ENCODE measurements around the gene TBX2.

TBX2 gene

GRCh38 chr17:61369751-61370150 is 29.9 kb upstream of the TBX2 start:
- no peak for DNase-seq

- DNase-seq = no peak
Observed at GRCh38 chr17:61371179-61371578, 28.5 kb upstream of the TBX2 start.

GRCh38 chr17:61371606-61372005 is 28.0 kb upstream of the TBX2 start:
- no peak for DNase-seq

- no peak for DNase-seq
Observed at GRCh38 chr17:61372436-61372835, 27.2 kb upstream of the TBX2 start.

- no peak for DNase-seq
Observed at GRCh38 chr17:61376931-61377838, 22.5 kb upstream of the TBX2 start.

GRCh38 chr17:61378658-61379456 is 20.8 kb upstream of the TBX2 start:
- no peak for DNase-seq

- no peak for DNase-seq
Observed at GRCh38 chr17:61379457-61380216, 20.0 kb upstream of the TBX2 start.

- DNase-seq = no peak
Observed at GRCh38 chr17:61380217-61380835, 19.3 kb upstream of the TBX2 start.

GRCh38 chr17:61380836-61381525 is 18.7 kb upstream of the TBX2 start:
- DNase-seq = no peak

GRCh38 chr17:61381537-61381936 is 18.1 kb upstream of the TBX2 start:
- no peak for DNase-seq

- no peak for DNase-seq
Observed at GRCh38 chr17:61382796-61383688, 16.6 kb upstream of the TBX2 start.

- DNase-seq = no peak
Observed at GRCh38 chr17:61383689-61384201, 15.9 kb upstream of the TBX2 start.

GRCh38 chr17:61384354-61384691 is 15.3 kb upstream of the TBX2 start:
- no peak for DNase-seq

GRCh38 chr17:61384692-61385576 is 14.7 kb upstream of the TBX2 start:
- DNase-seq = no peak

GRCh38 chr17:61385577-61386236 is 13.9 kb upstream of the TBX2 start:
- no peak for DNase-seq

- DNase-seq = no peak
Observed at GRCh38 chr17:61386251-61386650, 13.4 kb upstream of the TBX2 start.

- DNase-seq = no peak
Observed at GRCh38 chr17:61387011-61387410, 12.6 kb upstream of the TBX2 start.

- DNase-seq = no peak
Observed at GRCh38 chr17:61387511-61388305, 11.9 kb upstream of the TBX2 start.

All from NCI-H187 treated with DMSO at 0.1 percent for 48 hours (cell line).